ENCODE data around the gene CEACAM6. TPM values are rescaled to one million over a fixed set of nuclear protein-coding genes. Genes with fewer than 3 reads are reported as not detected.

Gene CEACAM6
- total RNA-seq, 1 donor from 2014 or later: 0.13 TPM

GRCh38 chr19:41709951-41710645, 45.2 kb upstream of the CEACAM6 start:
- Histone ChIP-seq H3K4me3 (ENCODE audit: low read depth, low read length) (no peak overlapping the region), H3K27me3 (ENCODE audit: control insufficient read depth, insufficient read depth, low read length) (peaks cover 3% of the 10 kb centered on the region), H3K36me3 (ENCODE audit: control insufficient read depth, insufficient read depth, low read length) (no peaks in the 10 kb centered on the region)
- no peak for DNase-seq (ENCODE audit: low read depth)
- TF ChIP-seq, protein P1, sequence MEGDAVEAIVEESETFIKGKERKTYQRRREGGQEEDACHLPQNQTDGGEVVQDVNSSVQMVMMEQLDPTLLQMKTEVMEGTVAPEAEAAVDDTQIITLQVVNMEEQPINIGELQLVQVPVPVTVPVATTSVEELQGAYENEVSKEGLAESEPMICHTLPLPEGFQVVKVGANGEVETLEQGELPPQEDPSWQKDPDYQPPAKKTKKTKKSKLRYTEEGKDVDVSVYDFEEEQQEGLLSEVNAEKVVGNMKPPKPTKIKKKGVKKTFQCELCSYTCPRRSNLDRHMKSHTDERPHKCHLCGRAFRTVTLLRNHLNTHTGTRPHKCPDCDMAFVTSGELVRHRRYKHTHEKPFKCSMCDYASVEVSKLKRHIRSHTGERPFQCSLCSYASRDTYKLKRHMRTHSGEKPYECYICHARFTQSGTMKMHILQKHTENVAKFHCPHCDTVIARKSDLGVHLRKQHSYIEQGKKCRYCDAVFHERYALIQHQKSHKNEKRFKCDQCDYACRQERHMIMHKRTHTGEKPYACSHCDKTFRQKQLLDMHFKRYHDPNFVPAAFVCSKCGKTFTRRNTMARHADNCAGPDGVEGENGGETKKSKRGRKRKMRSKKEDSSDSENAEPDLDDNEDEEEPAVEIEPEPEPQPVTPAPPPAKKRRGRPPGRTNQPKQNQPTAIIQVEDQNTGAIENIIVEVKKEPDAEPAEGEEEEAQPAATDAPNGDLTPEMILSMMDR (IDR thresholded peaks at IDR 0.05; ENCODE audit: insufficient read depth, low read length, poor library complexity, severe bottlenecking): no peak

- TF ChIP-seq, protein P1 (IDR thresholded peaks at IDR 0.05; ENCODE audit: insufficient read depth, low read length, poor library complexity, severe bottlenecking): no peak
- Histone ChIP-seq H3K36me3 (ENCODE audit: control insufficient read depth, insufficient read depth, low read length) (no peaks in the 10 kb centered on the region), H3K4me3 (ENCODE audit: low read depth, low read length) (no peak overlapping the region), H3K27me3 (ENCODE audit: control insufficient read depth, insufficient read depth, low read length) (no peaks in the 10 kb centered on the region)
- no peak for DNase-seq (ENCODE audit: low read depth)
Observed at GRCh38 chr19:41711376-41712261, 43.7 kb upstream of the CEACAM6 start.

DNA sequence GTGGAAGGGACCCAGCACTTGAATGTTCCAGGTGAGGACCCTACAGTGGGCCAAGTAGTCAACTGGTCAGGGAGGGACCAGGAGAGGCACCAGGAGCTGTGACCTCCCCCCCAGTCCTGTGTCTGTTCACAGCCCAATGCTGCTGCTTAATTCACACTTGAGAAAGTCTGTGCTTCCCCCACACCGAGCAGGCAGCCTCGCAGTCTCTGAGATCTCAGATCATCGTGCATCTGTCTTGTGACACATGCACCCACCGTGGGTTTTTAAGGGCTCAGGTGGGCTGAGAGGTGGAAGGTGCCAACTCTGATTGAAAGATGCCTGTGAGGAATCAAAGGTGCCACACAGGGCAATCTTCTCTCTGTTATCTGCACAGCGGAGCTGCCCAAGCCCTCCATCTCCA, 40.7 kb upstream of the CEACAM6 start:
- no peaks in the 10 kb centered on the region for H3K27me3 ChIP-seq (ENCODE audit: control insufficient read depth, insufficient read depth, low read length)
- DNase-seq (ENCODE audit: low read depth): no peak
- TF ChIP-seq, protein P1 (IDR thresholded peaks at IDR 0.05; ENCODE audit: insufficient read depth, low read length, poor library complexity, severe bottlenecking): no peak
- no peak overlapping the region for H3K4me3 ChIP-seq (ENCODE audit: low read depth, low read length)
- H3K36me3 ChIP-seq (ENCODE audit: control insufficient read depth, insufficient read depth, low read length): no peaks in the 10 kb centered on the region

DNA sequence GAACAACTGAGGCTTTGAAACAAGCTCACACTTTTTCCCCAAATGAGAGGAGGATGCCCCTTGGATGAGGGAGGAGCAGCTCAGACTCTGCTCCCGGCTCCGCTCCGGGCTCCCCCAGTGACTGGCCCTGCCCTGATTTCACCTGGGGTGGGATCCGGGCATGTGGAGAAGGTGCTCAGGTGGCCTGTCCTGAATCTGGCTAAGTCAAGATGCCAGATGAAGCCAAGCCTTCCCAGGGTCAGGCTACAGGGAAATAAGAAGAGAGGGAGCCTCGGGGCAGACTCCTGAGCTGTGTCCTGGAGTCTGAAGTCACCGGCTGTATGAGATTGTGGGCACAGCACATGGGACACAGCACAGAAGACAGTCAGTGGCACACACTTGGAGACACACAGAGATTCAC, 36.6 kb upstream of the CEACAM6 start:
- TF ChIP-seq, protein P1 (IDR thresholded peaks at IDR 0.05; ENCODE audit: insufficient read depth, low read length, poor library complexity, severe bottlenecking): no peak
- Histone ChIP-seq H3K4me3 (ENCODE audit: low read depth, low read length) (no peak overlapping the region), H3K27me3 (ENCODE audit: control insufficient read depth, insufficient read depth, low read length) (no peaks in the 10 kb centered on the region), H3K36me3 (ENCODE audit: control insufficient read depth, insufficient read depth, low read length) (no peaks in the 10 kb centered on the region)
- no peak for DNase-seq (ENCODE audit: low read depth)

DNA sequence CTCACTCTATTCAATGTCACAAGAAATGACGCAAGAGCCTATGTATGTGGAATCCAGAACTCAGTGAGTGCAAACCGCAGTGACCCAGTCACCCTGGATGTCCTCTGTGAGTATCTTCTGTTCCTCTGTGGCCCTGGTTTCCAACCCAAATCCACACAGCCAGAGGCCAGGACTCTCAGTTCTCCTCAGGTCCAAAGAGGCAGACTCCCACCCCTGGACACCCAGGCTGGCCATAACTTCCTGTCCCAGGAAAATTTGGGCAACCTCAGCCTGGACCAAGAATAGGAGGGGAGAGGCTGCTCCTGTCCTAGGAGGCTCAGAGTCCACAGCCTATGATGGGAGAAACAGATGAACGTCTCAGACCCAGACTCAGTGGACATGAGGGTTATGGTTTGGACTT, 35.2 kb upstream of the CEACAM6 start:
- TF ChIP-seq, protein P1 (IDR thresholded peaks at IDR 0.05; ENCODE audit: insufficient read depth, low read length, poor library complexity, severe bottlenecking): no peak
- H3K27me3 ChIP-seq (ENCODE audit: control insufficient read depth, insufficient read depth, low read length): no peaks in the 10 kb centered on the region
- H3K36me3 ChIP-seq (ENCODE audit: control insufficient read depth, insufficient read depth, low read length): no peaks in the 10 kb centered on the region
- H3K4me3 ChIP-seq (ENCODE audit: low read depth, low read length): no peak overlapping the region
- no peak for DNase-seq (ENCODE audit: low read depth)
